HG02623 (cell line): ENCODE results near the gene RNASEL.
"Not testable (repeated sequence)": the region's sequence is repeated elsewhere in the genome, so short reads cannot be mapped to it uniquely, and the experiment has no call there.

Experiments
- ATAC-seq: cut with Tn5 transposase; IDR thresholded peaks from one replicate; pipeline ENCODE4 v1.9.1; 2021; ENCODE audit warnings: moderate library complexity; ENCODE audit not compliant: unreplicated experiment

The RNASEL gene

GRCh38 chr1:182588500-182589396 is at the start of gene RNASEL:
RNASEL (minus strand) TSS chr1:182589256; CDS start chr1:182586806, 2,450 bp downstream.
- ATAC-seq, result peak; percentile 78

- no peak for ATAC-seq
Measured at GRCh38 chr1:182637769-182638168, 48.7 kb upstream of the RNASEL start.

GRCh38 chr1:182635871-182636270 is 46.8 kb upstream of the RNASEL start:
- no peak for ATAC-seq

- no peak for ATAC-seq
Measured at GRCh38 chr1:182634306-182635072, 45.4 kb upstream of the RNASEL start.

- no peak for ATAC-seq
Measured at GRCh38 chr1:182633657-182634281, 44.7 kb upstream of the RNASEL start.

- no peak for ATAC-seq
Measured at GRCh38 chr1:182633031-182633430, 44.0 kb upstream of the RNASEL start.

GRCh38 chr1:182632441-182632857 is 43.4 kb upstream of the RNASEL start:
- not testable (repeated sequence) for ATAC-seq

GRCh38 chr1:182631954-182632353 is 42.9 kb upstream of the RNASEL start:
- ATAC-seq, result no peak

GRCh38 chr1:182631053-182631677 is 42.1 kb upstream of the RNASEL start:
- ATAC-seq, result no peak

- ATAC-seq, result no peak
Measured at GRCh38 chr1:182630586-182630985, 41.5 kb upstream of the RNASEL start.

GRCh38 chr1:182629499-182630096 is 40.5 kb upstream of the RNASEL start:
- peak; percentile 46 for ATAC-seq

- no peak for ATAC-seq
Measured at GRCh38 chr1:182629080-182629479, 40.0 kb upstream of the RNASEL start.

GRCh38 chr1:182628657-182629056 is 39.6 kb upstream of the RNASEL start:
- no peak for ATAC-seq

- ATAC-seq, result no peak
Measured at GRCh38 chr1:182627622-182628021, 38.6 kb upstream of the RNASEL start.

- ATAC-seq, result no peak
Measured at GRCh38 chr1:182626527-182626926, 37.5 kb upstream of the RNASEL start.

GRCh38 chr1:182625719-182626504 is 36.9 kb upstream of the RNASEL start:
- no peak for ATAC-seq

GRCh38 chr1:182625024-182625423 is 36.0 kb upstream of the RNASEL start:
- ATAC-seq, result no peak

- ATAC-seq, result no peak
Measured at GRCh38 chr1:182624577-182624976, 35.5 kb upstream of the RNASEL start.

GRCh38 chr1:182622901-182623528 is 34.0 kb upstream of the RNASEL start:
- peak; percentile 53 for ATAC-seq
